ENCODE results near the gene MYO16. TPM values are rescaled to one million over a fixed set of nuclear protein-coding genes. Genes with fewer than 3 reads are reported as not detected.

The MYO16 gene
- total and polyA plus RNA-seq, 8 donors, result 0.03 to 0.47 (median 0.16) TPM

DNA sequence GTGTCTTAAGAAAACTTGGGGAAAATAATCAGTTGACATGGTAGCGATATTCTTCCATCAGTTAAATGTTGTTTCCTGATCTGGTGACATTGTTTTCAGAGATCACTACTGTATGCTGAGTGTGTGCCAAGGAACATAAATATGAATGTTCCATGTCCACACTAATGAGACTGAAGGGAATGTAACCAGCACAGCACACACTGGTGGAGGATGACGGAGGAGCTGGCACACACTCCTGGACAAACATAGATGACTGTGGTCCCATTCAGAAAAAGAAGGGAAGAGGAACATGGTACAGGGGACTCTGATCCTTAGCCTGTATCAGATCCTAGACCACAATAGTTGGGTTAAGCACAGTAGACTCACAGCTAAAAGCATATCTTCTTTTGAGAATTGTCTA lies 574.8 kb downstream of the MYO16 start:
- no peaks in the 10 kb centered on the region for H3K4me1 ChIP-seq
- no peaks in the 10 kb centered on the region for H3K27me3 ChIP-seq
- TF ChIP-seq CTCF (IDR thresholded peaks at IDR 0.05), result no peak
- H3K9me3 ChIP-seq, result no peaks in the 10 kb centered on the region
- intact Hi-C loops (cut with DNase I), result no loop called here
- no peak for ATAC-seq
- H3K27ac ChIP-seq, result no peak overlapping the region
- FAIRE-seq, result no peak
- DNase-seq, result no peak
- no peak overlapping the region for H3K4me3 ChIP-seq
- WGBS, 2 donors, result 92 to 95% methylated on average over 2 of the region's 2 CpGs
- no peaks in the 10 kb centered on the region for H3K36me3 ChIP-seq

DNA sequence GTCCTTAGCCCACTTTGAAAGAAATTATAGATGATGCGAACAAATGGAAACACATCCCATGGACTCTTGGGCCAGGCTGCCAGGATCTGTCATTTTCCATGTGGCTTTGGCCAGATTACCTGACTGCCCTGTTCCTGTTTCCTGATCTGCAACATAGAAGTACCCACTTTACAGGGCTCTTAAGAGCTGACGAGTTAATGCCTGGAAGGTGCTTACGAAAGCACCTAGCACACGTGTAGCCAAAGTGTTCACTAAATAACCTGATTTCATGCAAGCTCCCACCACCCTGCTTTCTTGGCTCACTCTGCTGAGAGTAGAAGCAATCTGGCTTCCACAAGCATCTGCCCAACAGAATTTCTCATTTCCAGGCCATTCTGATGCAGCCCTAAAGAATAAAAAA lies 575.2 kb downstream of the MYO16 start:
- WGBS, 2 donors, result 77 to 95% methylated on average over 4 of the region's 4 CpGs
- DNase-seq (no peak), ATAC-seq (no peak), FAIRE-seq (no peak)
- no peaks in the 10 kb centered on the region for H3K4me1 ChIP-seq
- no peak overlapping the region for H3K4me3 ChIP-seq
- H3K27me3 ChIP-seq, result no peaks in the 10 kb centered on the region
- intact Hi-C loops (cut with DNase I), result no loop called here
- no peaks in the 10 kb centered on the region for H3K36me3 ChIP-seq
- no peak for TF ChIP-seq CTCF (IDR thresholded peaks at IDR 0.05)
- no peaks in the 10 kb centered on the region for H3K9me3 ChIP-seq
- H3K27ac ChIP-seq, result no peak overlapping the region

DNA sequence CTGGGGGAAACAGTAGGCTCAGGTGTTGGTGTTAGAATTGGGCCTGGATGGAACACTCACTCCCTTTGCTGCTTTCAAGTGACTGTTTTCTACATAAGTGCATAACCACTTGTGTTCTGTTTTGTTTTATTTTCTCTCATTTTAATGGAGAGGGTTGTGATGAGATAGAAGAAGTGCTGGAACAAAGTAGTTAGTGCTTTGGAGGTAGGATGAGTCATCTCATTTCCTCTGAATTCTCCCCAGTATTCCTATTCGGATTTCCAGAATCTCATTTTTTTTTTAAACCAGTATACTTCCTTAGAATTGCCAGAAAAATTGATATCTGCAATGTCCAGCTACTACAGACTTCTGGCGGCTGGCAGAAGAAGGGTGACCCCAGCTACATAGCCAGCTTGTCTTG lies 575.9 kb downstream of the MYO16 start:
- intact Hi-C loops (cut with DNase I), result no loop called here

GRCh38 chr13:109206616-109207015 lies 577.2 kb downstream of the MYO16 start:
- ATAC-seq (no peak), DNase-seq (no peak), FAIRE-seq (no peak)
- intact Hi-C loops (cut with DNase I), result no loop called here
- no peaks in the 10 kb centered on the region for H3K27me3 ChIP-seq
- H3K36me3 ChIP-seq, result no peaks in the 10 kb centered on the region
- no peak for TF ChIP-seq CTCF (IDR thresholded peaks at IDR 0.05)
- no peaks in the 10 kb centered on the region for H3K9me3 ChIP-seq
- WGBS, 2 donors, result 68 to 72% methylated on average over 7 of the region's 7 CpGs
- H3K27ac ChIP-seq, result no peak overlapping the region
- H3K4me3 ChIP-seq, result no peak overlapping the region
- H3K4me1 ChIP-seq, result no peaks in the 10 kb centered on the region

More for the DNA sequence above, 575.9 kb downstream of the MYO16 start:
- FAIRE-seq (no peak), ATAC-seq (no peak), DNase-seq (no peak)
- Histone ChIP-seq H3K36me3 (no peaks in the 10 kb centered on the region), H3K4me1 (no peaks in the 10 kb centered on the region), H3K27ac (no peak overlapping the region), H3K9me3 (no peaks in the 10 kb centered on the region), H3K4me3 (no peak overlapping the region), H3K27me3 (no peaks in the 10 kb centered on the region)
- WGBS, 2 donors, result 59 to 79% methylated on average over 2 of the region's 2 CpGs
- TF ChIP-seq CTCF (IDR thresholded peaks at IDR 0.05), result no peak

DNA sequence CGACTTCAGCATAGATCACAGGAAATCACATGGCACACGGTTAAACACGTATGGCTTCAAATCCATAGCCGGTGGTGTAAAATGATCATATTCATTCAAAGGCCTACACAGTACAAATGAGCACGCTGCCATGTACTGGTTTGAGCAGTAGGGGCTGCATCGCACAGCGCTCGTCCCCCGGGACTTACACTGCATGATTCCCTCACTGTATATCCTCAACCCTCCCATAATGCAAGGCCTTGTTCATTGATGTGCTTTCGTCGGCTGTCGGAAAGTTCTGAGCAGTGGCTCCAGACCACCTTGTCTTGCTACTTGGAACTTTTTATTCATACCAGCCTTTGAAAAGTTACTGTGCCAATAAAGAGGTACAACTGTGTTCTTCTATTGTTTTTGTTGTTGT lies 578.2 kb downstream of the MYO16 start:
- no peak for TF ChIP-seq CTCF (IDR thresholded peaks at IDR 0.05)
- no peaks in the 10 kb centered on the region for H3K27me3 ChIP-seq
- FAIRE-seq (no peak), ATAC-seq (no peak), DNase-seq (no peak)
- H3K9me3 ChIP-seq, result no peaks in the 10 kb centered on the region
- H3K36me3 ChIP-seq, result no peaks in the 10 kb centered on the region
- H3K4me1 ChIP-seq, result no peaks in the 10 kb centered on the region
- H3K4me3 ChIP-seq, result no peak overlapping the region
- intact Hi-C loops (cut with DNase I), result no loop called here
- WGBS, 2 donors, result 90 to 96% methylated on average over 12 of the region's 12 CpGs
- H3K27ac ChIP-seq, result no peak overlapping the region
